ENCODE results near the gene GTF2IRD1.

DNA sequence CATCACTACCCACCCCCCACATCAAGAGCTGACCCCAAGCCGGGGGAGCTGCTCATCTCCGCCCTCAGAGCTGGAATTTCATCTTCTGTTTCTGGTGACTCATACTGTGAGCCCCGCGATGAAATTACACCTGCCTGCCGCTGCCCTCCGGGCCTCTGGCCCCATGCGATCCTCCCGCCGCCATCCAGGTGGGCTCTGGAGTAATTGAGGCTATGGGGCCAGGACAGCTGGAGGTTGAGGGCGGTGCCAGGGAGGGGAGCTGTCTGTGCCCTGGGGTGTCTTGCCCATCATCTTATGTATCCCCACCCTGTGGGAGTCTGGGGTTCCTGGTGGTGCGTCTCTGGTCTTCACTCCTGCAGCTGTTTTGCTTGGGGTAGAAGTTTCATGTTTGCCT is 9.0 kb downstream of the GTF2IRD1 start:
- TF ChIP-seq, protein P1, sequence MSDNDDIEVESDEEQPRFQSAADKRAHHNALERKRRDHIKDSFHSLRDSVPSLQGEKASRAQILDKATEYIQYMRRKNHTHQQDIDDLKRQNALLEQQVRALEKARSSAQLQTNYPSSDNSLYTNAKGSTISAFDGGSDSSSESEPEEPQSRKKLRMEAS (IDR thresholded peaks at IDR 0.05; ENCODE audit: low read depth, low read length) = no peak
- TF ChIP-seq, protein P2, sequence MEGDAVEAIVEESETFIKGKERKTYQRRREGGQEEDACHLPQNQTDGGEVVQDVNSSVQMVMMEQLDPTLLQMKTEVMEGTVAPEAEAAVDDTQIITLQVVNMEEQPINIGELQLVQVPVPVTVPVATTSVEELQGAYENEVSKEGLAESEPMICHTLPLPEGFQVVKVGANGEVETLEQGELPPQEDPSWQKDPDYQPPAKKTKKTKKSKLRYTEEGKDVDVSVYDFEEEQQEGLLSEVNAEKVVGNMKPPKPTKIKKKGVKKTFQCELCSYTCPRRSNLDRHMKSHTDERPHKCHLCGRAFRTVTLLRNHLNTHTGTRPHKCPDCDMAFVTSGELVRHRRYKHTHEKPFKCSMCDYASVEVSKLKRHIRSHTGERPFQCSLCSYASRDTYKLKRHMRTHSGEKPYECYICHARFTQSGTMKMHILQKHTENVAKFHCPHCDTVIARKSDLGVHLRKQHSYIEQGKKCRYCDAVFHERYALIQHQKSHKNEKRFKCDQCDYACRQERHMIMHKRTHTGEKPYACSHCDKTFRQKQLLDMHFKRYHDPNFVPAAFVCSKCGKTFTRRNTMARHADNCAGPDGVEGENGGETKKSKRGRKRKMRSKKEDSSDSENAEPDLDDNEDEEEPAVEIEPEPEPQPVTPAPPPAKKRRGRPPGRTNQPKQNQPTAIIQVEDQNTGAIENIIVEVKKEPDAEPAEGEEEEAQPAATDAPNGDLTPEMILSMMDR (IDR thresholded peaks at IDR 0.05; ENCODE audit: low read depth, low read length) = no peak

Measured in NB4 (cell line).